OCI-LY1 (cell line): Measurements from ENCODE around the gene BTG4.

ENCODE experiments used
- H2AFZ ChIP-seq: fragments of 200-600 bp; sonication (generic), shearing (Covaris generic); 2 replicates; pipeline ENCODE4 v1.6.0; 2014; ENCODE audit warnings: antibody characterized with exemption, mild to moderate bottlenecking, low read length
- H3F3A ChIP-seq: fragments of 200-600 bp; sonication (generic), shearing (Covaris generic); 2 replicates; pipeline ENCODE4 v1.6.0; 2014; ENCODE audit warnings: mild to moderate bottlenecking, antibody characterized with exemption, low read length, moderate library complexity; ENCODE audit not compliant: insufficient read depth
- H3K27ac ChIP-seq: fragments of 200-600 bp; sonication (generic); 2 replicates; pipeline ENCODE4 v1.5.1; 2014; ENCODE audit warnings: low read length, mixed run types, mild to moderate bottlenecking, low read depth; ENCODE audit not compliant: poor library complexity, severe bottlenecking
- H3K27me3 ChIP-seq: fragments of 200-600 bp; sonication (generic); 2 replicates; pipeline ENCODE4 v1.6.0; 2014; ENCODE audit warnings: antibody characterized with exemption, mild to moderate bottlenecking, low read length, moderate library complexity; ENCODE audit not compliant: insufficient read depth
- H3K36me3 ChIP-seq: fragments of 200-600 bp; sonication (generic); 2 replicates; pipeline ENCODE4 v1.6.1; 2014; ENCODE audit warnings: mild to moderate bottlenecking, antibody characterized with exemption, low read length, moderate library complexity, mixed read lengths; ENCODE audit not compliant: insufficient read depth
- H3K4me1 ChIP-seq: fragments of 200-600 bp; sonication (generic); 2 replicates; pipeline ENCODE4 v1.5.1; 2014; ENCODE audit warnings: mild to moderate bottlenecking, low read length, moderate library complexity; ENCODE audit not compliant: insufficient read depth, severe bottlenecking
- H3K4me2 ChIP-seq: fragments of 200-600 bp; sonication (generic), shearing (Covaris generic); 2 replicates; pipeline ENCODE4 v1.6.1; 2014; ENCODE audit warnings: low read length
- H3K4me3 ChIP-seq: fragments of 200-600 bp; sonication (generic); 2 replicates; pipeline ENCODE4 v1.5.1; 2014; ENCODE audit warnings: low read length, low read depth, mild to moderate bottlenecking, mixed read lengths; ENCODE audit not compliant: poor library complexity, severe bottlenecking
- H3K79me2 ChIP-seq: fragments of 200-600 bp; shearing (Covaris generic); 2 replicates; pipeline ENCODE4 v1.6.1; 2016; ENCODE audit warnings: mixed run types, low read length, mixed read lengths; ENCODE audit not compliant: insufficient read depth
- H3K9ac ChIP-seq: fragments of 200-600 bp; sonication (generic), shearing (Covaris generic); 2 replicates; pipeline ENCODE4 v1.6.1; 2014; ENCODE audit warnings: mild to moderate bottlenecking, low read length, mixed read lengths
- H3K9me2 ChIP-seq: fragments of 200-600 bp; sonication (generic), shearing (Covaris generic); 2 replicates; pipeline ENCODE4 v1.6.1; 2014; ENCODE audit warnings: low read depth, mild to moderate bottlenecking, low read length, mixed read lengths
- H3K9me3 ChIP-seq: fragments of 200-600 bp; shearing (Covaris generic); 2 replicates; pipeline ENCODE4 v1.6.1; 2014; ENCODE audit warnings: low read length, mixed read lengths
- H4K20me1 ChIP-seq: fragments of 200-600 bp; sonication (generic), shearing (Covaris generic); 2 replicates; pipeline ENCODE4 v1.6.0; 2016; ENCODE audit warnings: mild to moderate bottlenecking, low read length; ENCODE audit not compliant: insufficient read depth
- CTCF ChIP-seq: fragments of 200-600 bp; sonication (generic), shearing (Covaris generic); IDR thresholded peaks from 2 replicates; pipeline ENCODE4 v1.5.1; 2017; ENCODE audit warnings: mild to moderate bottlenecking, antibody characterized with exemption, low read length, moderate library complexity, mixed read lengths
- EZH2 ChIP-seq: fragments of 200-600 bp; sonication (generic), shearing (Covaris generic); IDR thresholded peaks from 2 replicates; pipeline ENCODE4 v1.8.0; 2017; ENCODE audit warnings: borderline replicate concordance, mixed run types, mild to moderate bottlenecking, antibody characterized with exemption, low read length, moderate library complexity, mixed read lengths

Gene BTG4

GRCh38 chr11:111513240-111513605 lies 1.0 kb upstream of the BTG4 start:
- Histone ChIP-seq H4K20me1 (no peaks in the 10 kb centered on the region), H3K27ac (no peak overlapping the region), H3K4me2 (peak overlapping the region; percentile 62), H3K79me2 (no peaks in the 10 kb centered on the region), H3K9ac (no peak overlapping the region), H3F3A (no peaks in the 10 kb centered on the region), H2AFZ (no peak overlapping the region), H3K9me2 (no peaks in the 10 kb centered on the region), H3K27me3 (0 out of 2 replicates have a peak, but pooled peaks cover 5% of the 10 kb centered on the region), H3K36me3 (no peaks in the 10 kb centered on the region), H3K4me3 (peak overlapping the region; percentile 50), H3K4me1 (peaks cover 11% of the 10 kb centered on the region), H3K9me3 (0 out of 2 replicates have a peak, but pooled peaks cover under 1% of the 10 kb centered on the region)
- TF ChIP-seq CTCF (no peak), EZH2 (no peak)

GRCh38 chr11:111510311-111510710 lies 1.9 kb downstream of the BTG4 start:
- H3K9me3 ChIP-seq: 0 out of 2 replicates have a peak, but pooled peaks cover 5% of the 10 kb centered on the region
- H2AFZ ChIP-seq: no peak overlapping the region

GRCh38 chr11:111502611-111503010 lies 9.6 kb downstream of the BTG4 start:
- no peak overlapping the region for H3K9ac ChIP-seq
- no peaks in the 10 kb centered on the region for H3K36me3 ChIP-seq
- H3K4me1 ChIP-seq: no peaks in the 10 kb centered on the region
- no peaks in the 10 kb centered on the region for H3K79me2 ChIP-seq
- H4K20me1 ChIP-seq: no peaks in the 10 kb centered on the region
- no peak overlapping the region for H2AFZ ChIP-seq
- no peaks in the 10 kb centered on the region for H3K9me3 ChIP-seq
- H3K27ac ChIP-seq: no peak overlapping the region
- no peaks in the 10 kb centered on the region for H3K27me3 ChIP-seq
- TF ChIP-seq EZH2: no peak
- TF ChIP-seq CTCF: no peak
- H3F3A ChIP-seq: no peaks in the 10 kb centered on the region
- H3K4me2 ChIP-seq: no peak overlapping the region
- no peaks in the 10 kb centered on the region for H3K9me2 ChIP-seq
- no peak overlapping the region for H3K4me3 ChIP-seq

More at GRCh38 chr11:111510311-111510710, 1.9 kb downstream of the BTG4 start:
- no peak overlapping the region for H3K4me2 ChIP-seq
- H4K20me1 ChIP-seq: no peaks in the 10 kb centered on the region
- H3F3A ChIP-seq: no peaks in the 10 kb centered on the region
- 0 out of 2 replicates have a peak, but pooled peaks cover 5% of the 10 kb centered on the region for H3K27me3 ChIP-seq
- no peaks in the 10 kb centered on the region for H3K9me2 ChIP-seq
- no peak for TF ChIP-seq EZH2
- no peak for TF ChIP-seq CTCF
- H3K4me3 ChIP-seq: no peak overlapping the region
- H3K79me2 ChIP-seq: no peaks in the 10 kb centered on the region
- no peaks in the 10 kb centered on the region for H3K36me3 ChIP-seq
- peaks cover 11% of the 10 kb centered on the region for H3K4me1 ChIP-seq
- no peak overlapping the region for H3K9ac ChIP-seq
- no peak overlapping the region for H3K27ac ChIP-seq
